NCI-H2196 treated with DMSO at 0.1 percent for 48 hours (cell line): ENCODE results near the gene PREPL.

Experiments used
- DNase-seq: peaks from one replicate; lab custom pipeline; 2025; ENCODE audit not compliant: unreplicated experiment; lab: John Stamatoyannopoulos, UW

PREPL gene

DNA sequence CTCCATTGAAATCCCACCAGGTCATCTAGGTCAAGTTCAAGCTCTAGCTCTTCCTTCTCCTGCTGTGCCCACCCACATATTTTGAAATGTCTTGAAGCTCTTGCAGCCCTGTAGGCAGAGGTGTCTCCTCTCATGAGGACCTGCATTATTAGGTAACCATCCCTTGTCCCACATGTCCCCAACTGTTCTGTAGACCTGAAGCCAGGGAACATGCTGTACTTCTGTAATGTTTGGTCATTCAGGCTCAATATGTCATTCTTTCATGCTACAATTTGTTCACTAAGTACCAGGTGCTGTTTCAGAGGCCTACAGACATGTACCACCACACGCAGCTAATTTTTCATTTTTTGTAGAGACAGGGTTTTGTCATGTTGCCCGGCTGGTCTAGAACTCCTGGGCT lies 63.9 kb downstream of the PREPL start:
- no peak for DNase-seq

DNA sequence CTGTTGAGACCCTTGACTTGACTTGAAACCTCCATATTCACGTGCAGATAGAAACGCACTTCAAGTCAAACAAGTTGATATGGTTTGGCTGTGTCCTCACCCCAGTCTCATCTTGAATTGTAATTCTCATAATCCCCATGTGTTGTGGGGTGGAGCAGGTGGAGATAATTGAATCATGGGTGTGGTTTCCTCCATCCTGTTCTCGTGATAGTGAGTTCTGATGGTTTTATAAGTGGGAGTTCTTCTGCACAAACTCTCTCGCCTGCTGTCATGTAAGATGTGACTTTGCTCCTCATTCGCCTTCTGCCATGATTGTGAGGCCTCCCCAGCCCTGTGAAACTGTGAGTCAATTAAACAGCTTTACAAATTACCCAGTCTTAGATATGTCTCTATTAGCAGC lies 64.6 kb downstream of the PREPL start:
- DNase-seq, result no peak

DNA sequence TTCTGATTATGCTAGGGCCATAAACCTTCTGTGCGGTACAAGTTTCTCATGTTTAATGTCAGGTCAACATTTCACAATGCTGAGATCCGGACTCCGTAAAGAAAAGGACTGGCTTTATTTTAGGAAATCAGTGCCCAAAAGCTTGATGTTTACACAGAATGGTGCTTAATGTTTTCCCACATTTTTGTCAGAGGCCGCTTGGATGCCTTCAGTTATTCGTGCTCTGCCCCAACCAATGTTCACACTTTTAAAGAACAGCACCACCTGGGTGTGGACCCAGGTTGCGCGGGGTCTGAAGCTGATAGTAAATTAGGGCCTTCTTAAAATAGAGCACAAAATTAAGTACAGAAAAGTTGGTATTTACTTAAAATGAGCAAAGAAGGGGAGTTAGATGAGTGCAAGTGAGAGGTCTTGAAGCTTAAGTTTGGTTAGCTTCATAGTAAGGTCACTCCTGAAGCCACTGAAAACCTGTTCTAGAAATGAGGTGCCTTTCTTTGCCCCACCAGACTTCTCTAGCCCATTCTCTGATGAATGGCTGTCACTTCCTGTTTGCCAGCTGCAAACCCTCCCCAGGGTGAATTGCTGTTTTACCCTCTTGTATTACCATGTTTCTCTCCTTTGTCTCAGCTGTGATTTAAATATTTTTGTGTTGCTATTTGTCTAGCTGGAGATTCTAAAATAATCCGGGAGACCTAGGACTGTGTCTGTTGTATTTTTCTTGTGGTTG lies 65.5 kb downstream of the PREPL start:
- DNase-seq, result no peak

DNA sequence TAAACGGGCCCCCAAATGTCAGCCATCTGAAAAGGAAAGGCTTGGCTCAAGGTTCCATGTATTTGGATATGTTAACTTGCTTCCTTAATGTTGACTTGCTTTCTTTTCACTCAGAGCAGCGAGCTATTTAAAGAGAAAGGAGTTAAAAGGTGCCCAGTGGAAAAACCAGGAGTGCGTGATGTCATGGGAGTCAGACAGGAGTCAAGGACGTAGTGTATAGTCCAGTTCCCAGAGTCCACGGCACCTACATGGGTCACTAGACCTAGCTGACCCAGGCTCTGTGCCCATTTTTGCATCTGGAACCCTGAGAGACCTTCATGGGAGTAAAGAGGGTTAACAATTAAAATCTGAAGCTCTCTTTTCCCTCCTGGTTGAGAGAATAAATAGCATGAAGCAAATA lies 66.2 kb downstream of the PREPL start:
- no peak for DNase-seq

DNA sequence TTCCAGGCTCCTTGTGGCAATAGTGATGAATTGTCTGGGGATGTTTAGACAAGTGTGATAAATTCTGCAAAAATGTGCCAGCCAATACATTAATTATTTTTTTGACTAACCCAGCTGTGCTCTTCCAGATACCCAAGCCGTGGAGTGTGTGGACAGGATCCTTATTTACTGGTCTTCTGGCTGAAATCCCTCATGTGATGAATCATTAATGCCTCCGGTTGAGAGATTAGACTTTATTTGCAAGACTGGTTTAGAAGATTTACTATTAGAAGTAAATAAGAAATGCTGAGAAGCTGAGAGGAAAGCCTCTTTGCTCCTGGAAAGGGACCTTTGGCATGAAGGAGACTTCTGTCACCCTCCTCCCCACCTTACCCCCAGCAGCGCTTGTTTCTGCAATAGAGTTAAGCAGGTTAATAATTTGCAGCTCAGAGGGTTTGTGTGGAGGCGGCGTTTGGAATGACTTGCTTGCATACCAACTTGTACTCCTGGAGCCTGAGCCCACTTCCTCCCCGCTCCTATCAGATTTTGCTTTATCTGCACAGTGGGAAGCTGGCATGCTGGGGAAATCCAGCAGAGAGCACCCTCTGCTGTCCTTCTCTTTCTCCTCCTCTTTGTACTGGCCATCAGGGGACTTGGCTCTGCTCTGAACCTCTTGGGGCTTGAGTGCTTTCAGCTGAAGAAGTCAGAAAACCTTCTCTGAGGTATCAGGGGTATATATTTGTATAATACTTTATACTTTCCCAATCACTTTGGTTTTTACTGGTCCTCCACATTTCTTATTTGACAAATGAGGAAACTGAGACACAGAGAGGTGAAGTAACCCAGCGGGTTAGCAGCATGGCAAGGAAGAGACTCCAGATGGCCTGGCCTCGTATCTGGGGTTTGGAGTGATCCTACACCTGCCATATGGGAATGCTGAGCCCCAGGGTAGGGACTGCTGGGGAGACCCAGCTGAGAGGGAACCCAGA lies 69.7 kb downstream of the PREPL start:
- DNase-seq, result peak; percentile 33

DNA sequence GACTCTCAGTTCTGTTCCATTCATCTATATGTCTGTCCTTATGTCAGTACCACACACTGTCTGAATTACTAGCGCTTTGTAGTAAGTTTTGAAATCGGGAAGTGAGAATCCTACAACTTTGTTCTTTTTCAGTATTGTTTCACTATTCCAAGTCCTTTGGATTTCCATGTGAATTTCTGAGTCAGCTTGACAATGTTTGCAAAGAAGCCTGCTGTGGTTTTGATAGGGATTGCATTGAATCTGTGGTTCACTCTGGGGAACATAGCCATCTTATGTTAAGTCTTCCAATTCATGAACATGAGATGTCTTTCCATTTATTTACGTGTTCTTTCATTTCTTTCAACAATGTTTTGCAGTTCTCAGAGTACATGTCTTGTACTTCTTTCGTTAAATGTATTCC lies 71.0 kb downstream of the PREPL start:
- no peak for DNase-seq

DNA sequence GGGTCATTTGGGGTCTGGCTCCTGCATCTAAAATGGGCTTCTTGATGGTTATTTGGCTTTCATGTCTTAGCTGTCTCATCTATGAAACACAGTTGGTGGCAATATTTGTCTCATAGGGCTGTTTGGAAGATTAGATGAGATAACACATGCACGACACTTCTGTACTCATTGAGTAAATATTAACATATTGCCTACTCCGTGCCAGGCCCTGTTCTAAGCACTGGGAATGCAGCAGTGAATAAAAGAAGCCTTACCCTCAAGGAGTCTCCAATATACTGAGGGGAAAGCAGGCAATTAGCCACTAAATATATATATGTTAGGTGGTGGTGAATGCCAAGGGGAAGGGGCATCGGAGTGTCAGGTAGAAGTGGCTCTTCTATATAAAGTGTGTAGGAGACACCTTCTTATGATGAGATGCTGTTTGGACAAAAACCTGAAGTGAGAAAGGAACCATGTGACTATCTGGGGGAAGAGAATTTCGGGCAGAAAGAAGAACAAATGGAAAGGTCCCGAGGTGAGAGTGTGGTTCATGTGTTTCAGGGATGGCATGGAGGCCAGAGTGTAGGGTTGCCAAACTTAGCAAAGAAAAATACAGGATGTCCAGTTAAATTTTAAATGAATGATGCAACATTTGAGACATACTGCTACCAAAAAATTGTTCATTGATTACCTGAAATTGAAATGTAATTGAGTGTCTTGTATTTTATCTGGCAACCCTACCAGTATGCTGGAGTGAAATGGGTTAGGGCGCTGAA lies 74.2 kb downstream of the PREPL start:
- DNase-seq, result no peak

DNA sequence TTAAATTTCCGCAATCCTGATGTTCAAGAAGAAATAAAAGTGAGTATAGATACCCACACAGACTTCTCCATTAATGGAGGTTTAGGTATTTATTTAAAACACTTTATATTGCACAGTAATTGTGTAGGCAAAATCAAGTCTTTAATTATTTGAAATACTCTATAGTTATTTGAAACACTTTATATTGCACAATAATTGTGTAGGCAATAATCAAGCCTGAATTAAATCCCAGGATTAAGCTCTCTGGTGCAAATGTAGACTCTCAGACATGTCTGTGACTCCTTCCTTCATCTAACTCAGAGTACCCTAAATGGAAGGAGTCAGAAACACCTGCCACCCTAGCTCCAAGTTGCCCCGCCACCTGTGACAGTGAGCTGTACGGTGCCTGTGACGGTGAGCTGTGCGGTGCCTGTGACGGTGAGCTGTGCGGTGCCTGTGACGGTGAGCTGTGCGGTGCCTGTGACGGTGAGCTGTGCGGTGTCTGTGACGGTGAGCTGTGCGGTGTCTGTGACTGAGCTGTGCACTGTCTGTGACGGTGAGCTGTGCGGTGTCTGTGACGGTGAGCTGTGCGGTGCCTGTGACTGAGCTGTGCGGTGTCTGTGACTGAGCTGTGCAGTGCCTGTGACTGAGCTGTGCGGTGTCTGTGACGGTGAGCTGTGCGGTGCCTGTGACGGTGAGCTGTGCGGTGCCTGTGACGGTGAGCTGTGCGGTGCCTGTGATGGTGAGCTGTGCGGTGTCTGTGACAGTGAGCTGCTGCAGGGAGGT lies 75.0 kb downstream of the PREPL start:
- DNase-seq, result no peak

DNA sequence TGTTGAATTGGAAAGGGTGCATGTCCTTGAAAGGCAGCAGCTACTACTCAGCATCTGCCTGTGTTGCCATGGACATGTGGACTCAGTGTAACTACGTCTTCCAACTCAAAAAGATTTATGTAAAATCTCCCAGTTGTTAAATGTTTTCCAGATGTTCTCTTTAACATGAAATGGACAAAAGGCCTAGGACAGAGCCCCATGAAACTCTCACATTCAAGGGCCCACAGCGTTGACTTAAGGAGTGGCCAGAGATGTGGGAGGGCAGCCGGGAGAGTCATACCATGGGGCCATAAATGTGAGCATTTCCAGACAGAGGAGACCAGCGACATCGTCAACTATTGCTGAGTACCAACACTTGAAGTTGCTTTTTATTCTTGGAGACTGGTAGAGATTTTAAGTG lies 76.1 kb downstream of the PREPL start:
- DNase-seq, result no peak

DNA sequence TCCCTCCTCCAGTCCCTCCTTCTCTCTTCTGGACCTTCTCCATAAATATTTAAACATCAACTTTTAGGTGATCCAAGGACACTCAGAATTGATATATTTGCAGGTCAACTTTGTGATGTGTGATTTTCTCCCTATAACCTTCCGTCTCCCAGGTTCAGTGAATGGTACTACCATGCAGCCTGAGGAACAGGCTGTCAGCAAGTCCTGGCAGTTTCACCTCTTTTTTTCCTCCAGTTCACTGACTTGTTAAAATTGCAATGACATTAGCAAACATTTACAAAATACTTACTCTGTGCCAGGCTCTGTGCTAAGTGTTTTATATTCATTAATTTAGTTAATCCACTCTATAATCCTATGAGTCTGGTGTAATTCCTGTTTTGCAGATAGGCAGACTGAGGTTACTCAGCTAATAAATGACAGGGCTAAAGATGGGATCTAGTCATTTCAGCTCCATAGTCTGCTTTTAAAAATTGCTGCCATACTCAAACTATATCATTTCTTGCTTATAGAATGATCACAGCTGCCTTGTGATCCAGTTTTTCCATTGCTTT lies 78.1 kb downstream of the PREPL start:
- no peak for DNase-seq

DNA sequence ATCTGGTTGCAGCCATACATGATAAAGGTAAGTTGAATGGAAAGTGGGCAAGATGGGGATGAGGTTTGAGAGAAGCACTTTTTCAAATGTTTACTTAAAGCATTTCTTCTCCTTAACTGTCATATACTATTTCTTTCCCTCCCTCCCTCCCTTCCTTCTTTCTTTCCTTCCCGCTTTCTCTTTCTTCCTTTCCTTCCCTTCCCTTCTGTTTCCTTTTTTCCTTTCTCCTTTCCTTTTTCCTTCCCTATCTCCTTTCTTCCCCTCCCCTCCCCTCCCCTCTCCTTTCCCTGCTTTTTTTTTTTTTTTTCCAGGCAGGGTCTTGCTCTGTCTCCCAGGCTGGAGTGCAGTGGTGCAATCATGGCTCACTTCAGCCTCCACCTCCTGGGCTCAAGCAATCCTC lies 80.4 kb downstream of the PREPL start:
- DNase-seq, result no peak

DNA sequence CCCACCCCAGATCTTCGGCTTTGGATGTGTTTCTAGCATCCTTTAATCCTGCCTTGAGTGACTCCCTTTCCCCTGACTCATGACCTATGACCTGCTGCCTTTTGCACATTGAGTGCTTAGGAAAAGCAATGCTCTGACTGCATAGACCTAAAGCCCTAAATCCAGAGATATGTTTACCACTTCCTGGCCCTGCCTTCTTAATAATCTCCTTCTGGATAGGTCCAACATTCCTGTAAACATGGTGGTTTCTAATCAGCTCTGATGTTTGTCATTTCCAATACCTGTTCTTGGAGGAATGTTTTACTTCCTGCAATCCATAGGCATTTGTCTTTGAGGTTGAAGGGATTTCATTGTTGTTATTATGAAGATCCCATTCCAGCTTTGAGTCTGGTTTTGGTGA lies 83.8 kb downstream of the PREPL start:
- DNase-seq, result no peak

DNA sequence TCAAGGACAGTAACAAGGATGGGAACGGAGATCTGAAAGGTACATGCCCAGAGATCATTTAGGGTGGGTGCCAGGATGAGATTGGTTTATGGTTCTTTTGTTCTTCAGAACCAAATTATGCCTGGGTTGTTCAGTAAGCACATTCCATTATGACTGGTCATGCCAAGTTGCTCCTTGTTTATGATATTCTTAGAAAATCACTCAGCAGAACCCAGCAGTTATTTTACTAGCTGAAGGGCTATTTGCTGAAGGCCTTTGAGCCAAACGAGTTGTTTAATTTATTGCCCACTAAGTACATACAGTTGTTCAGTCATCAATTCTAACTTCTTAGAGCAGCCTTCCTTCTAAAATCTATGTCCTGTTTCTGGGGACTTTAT lies 85.4 kb downstream of the PREPL start:
- no peak for DNase-seq

DNA sequence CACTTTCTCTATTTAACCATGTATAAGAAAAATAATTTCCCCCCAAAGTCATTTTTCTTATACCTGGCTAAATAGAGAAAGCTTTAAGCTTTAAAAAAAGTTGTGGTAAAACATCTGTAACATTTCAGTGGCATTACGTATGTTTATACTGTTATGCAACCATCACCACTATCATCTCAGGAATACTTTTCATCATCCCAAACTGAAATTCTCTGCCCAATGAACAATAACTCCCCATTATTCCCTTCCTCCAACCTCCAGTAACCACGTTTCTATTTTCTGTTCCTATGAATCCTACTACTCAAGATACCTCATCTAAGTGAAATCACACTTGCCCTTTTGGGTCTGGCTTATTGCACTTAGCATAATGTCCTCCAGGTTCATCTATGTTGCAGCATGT lies 87.7 kb downstream of the PREPL start:
- DNase-seq, result no peak

DNA sequence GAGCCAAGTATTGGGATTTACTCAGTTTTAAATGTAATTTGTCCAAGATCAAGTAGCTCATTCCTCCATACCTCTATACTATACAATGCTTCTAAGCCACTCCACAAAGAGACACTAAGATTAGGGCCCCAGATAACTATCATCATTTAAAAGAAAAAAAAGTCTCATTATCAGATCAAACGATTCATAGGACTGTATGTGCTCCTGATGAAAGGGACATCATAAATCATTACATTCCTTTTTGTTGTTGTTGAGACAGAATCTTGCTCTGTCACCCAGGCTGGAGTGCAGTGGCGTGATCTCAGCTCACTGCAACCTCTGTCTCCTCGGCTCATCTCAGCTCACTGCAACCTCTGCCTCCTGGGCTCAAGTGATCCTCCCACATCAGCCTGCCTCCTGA lies 88.2 kb downstream of the PREPL start:
- no peak for DNase-seq

DNA sequence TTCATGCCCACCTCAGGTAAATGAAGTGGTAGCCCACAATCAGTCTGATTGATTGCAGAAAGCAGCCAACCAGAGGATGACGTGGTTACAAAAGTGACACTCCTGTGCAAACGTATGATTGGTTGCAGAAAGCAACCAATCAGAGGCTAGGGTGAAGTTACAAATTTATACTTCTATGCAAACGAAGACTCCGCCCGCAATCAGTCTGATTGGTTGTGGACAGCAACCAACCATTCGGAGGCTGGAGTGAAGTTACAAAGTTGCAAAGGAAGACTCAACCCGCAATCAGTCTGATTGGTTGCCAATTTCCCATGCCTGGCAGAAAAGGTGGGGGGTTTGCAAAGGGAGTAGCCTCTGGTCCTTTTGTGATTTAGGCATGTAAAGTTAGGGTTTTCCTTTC lies 90.0 kb downstream of the PREPL start:
- no peak for DNase-seq

DNA sequence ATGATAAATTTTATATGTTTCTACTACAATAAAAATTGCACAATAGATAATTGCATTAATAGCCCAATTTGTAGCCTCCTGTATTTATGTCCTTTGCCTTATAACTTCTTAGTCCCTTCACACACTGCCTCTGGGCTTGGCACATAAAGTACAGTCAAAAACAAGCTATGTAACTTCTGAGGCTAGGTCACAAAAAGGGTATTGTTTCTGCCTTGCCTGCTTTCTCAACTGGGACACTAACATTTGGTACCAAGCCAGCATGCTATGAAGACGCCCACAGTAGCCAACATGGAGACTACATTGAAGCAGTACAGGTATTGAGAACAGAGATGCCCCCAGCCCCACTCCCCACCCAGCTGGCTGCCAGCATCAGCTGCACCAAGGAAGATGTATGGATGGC lies 91.5 kb downstream of the PREPL start:
- DNase-seq, result no peak

DNA sequence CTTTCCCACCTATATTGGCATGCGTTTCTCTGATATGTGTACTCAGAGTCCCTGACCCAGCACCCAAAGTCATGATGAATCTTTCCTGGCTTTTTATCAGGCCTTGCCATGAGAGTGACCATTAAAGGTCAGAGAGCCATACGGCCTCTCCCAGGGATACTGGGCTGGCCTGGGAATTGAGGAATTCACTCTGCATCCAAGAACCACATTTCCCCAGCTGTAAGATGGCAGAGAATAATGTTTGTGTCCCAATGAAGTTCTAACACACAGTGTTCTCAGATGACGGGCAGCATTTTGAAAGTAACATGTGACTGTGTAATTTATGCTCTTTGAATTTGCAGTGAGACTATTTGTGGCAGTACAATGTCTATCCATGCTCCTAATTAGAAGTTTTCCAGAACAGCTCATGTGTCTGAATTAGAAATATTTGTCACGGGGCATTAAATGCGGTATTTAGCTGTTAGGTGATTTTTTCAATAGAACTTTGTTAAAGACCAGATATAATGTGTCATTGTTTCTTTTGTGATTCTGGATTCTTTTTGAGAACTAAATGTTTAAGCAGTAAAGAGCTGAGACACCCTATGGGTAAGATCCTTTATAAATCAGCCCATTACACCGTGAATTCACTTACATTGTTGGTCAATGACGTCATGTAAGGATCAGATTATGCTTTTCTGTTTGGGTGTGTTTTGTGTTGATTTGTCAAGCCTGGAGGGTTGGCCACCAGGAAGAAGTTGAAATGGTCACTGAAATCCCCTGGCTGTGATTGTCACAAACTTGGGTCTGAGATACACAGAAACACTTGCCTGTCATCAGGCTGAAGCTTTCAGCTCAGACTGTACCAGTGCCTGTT lies 93.3 kb downstream of the PREPL start:
- DNase-seq, result no peak
